Measurements from ENCODE around the gene PURA. TPM values are rescaled to one million over a fixed set of nuclear protein-coding genes. Genes with fewer than 3 reads are reported as not detected.

Gene PURA
- total and polyA plus RNA-seq, 2 of the 13 experiments (the other 11 are each of a cell fraction or from before 2014, with no cell fraction given): 2.0 to 5.0 TPM

- TF ChIP-seq MXD3 (CRISPR knock-in tag; IDR thresholded peaks at IDR 0.05) (peak; percentile 17; the same call in 1 of the 2 replicates), ZBED4 (CRISPR knock-in tag; IDR thresholded peaks at IDR 0.05; ENCODE audit: borderline replicate concordance) (no peak), ZNF629 (CRISPR knock-in tag; conservative IDR thresholded peaks at IDR 0.05) (0 out of 2 replicates have a peak, but pooled peaks have one; percentile 4), MXD1 (CRISPR knock-in tag; IDR thresholded peaks at IDR 0.05) (peak; percentile 55; the same call in 1 of the 2 replicates), RBM22 (optimal IDR thresholded peaks at IDR 0.05; ENCODE audit: low read length) (peak; percentile 91), SP4 (CRISPR knock-in tag; IDR thresholded peaks at IDR 0.05) (peak; percentile 89), ZBTB7A (CRISPR knock-in tag; IDR thresholded peaks at IDR 0.05) (peak; percentile 60; the same call in 1 of the 2 replicates), ZNF883 (CRISPR knock-in tag; IDR thresholded peaks at IDR 0.05; ENCODE audit: not compliant biosample characterization) (no peak), ZFP36L2 (CRISPR knock-in tag; IDR thresholded peaks at IDR 0.05) (no peak), KLF9 (CRISPR knock-in tag; IDR thresholded peaks at IDR 0.05; ENCODE audit: low read depth) (no peak), NCOA1 (CRISPR knock-in tag; IDR thresholded peaks at IDR 0.05) (peak; percentile 68; the same call in 1 of the 2 replicates), RFXAP (CRISPR knock-in tag; IDR thresholded peaks at IDR 0.05; ENCODE audit: borderline replicate concordance) (peak; percentile 34), FLYWCH1 (CRISPR knock-in tag; IDR thresholded peaks at IDR 0.05) (no peak), ZNF207 (IDR thresholded peaks at IDR 0.05; ENCODE audit: borderline replicate concordance) (no peak), KLF15 (CRISPR knock-in tag; IDR thresholded peaks at IDR 0.05; ENCODE audit: borderline replicate concordance) (no peak), ZBTB38 (CRISPR knock-in tag; IDR thresholded peaks at IDR 0.05) (peak; percentile 56; the same call in 1 of the 2 replicates), AGO2 (optimal IDR thresholded peaks at IDR 0.05; ENCODE audit: low read depth, low read length) (peak; percentile 99), ZNF552 (CRISPR knock-in tag; IDR thresholded peaks at IDR 0.05; ENCODE audit: borderline replicate concordance) (no peak), DNMT1 (CRISPR knock-in tag; IDR thresholded peaks at IDR 0.05) (0 out of 2 replicates have a peak, but pooled peaks have one; percentile 47), ZFP36 (IDR thresholded peaks at IDR 0.05; ENCODE audit: borderline replicate concordance, low read depth, low read length, partially characterized antibody) (no peak), ZNF451 (CRISPR knock-in tag; IDR thresholded peaks at IDR 0.05) (peak; percentile 80), HNRNPUL1 (IDR thresholded peaks at IDR 0.05; ENCODE audit: low read depth, low read length) (no peak), ZFY (CRISPR knock-in tag; IDR thresholded peaks at IDR 0.05) (peak; percentile 58), ZFP82 (CRISPR knock-in tag; IDR thresholded peaks at IDR 0.05; ENCODE audit: borderline replicate concordance) (peak; percentile 14; the same call in 1 of the 2 replicates)
Measured at GRCh38 chr5:140174465-140175366, 60.8 kb downstream of the PURA start, which contains the start of gene CYSTM1 (continued).
